H9 (cell line): Measurements from ENCODE around the gene ERC2. TPM values are rescaled to one million over a fixed set of nuclear protein-coding genes. Genes with fewer than 3 reads are reported as not detected.

Experiments
- DNase-seq: peaks from one replicate; pipeline ENCODE4 v3.0.0-alpha.2; 2017
- H2AFZ ChIP-seq: one replicate; pipeline ENCODE4 v1.6.1; 2013; ENCODE audit warnings: mild to moderate bottlenecking, low read length, control low read depth, moderate library complexity
- H2AK5ac ChIP-seq: 2 replicates; pipeline ENCODE4 v1.6.1; 2013; ENCODE audit warnings: low read length, control low read depth, mixed read lengths; ENCODE audit not compliant: insufficient read length
- H2BK120ac ChIP-seq: one replicate; pipeline ENCODE4 v1.6.1; 2013; ENCODE audit warnings: low read depth, mild to moderate bottlenecking, low read length, control low read depth, inconsistent platforms; ENCODE audit not compliant: poor library complexity, severe bottlenecking
- H2BK12ac ChIP-seq: 2 replicates; pipeline ENCODE4 v1.6.1; 2013; ENCODE audit warnings: low read length, control low read depth, mixed read lengths, low read depth; ENCODE audit not compliant: insufficient read length
- H2BK15ac ChIP-seq: 2 replicates; pipeline ENCODE4 v1.6.1; 2013; ENCODE audit warnings: low read depth, low read length, control low read depth
- H2BK20ac ChIP-seq: one replicate; pipeline ENCODE4 v1.6.1; 2013; ENCODE audit warnings: low read depth, mild to moderate bottlenecking, low read length, control low read depth, inconsistent platforms; ENCODE audit not compliant: poor library complexity, severe bottlenecking
- H2BK5ac ChIP-seq: 2 replicates; pipeline ENCODE4 v1.6.1; 2013; ENCODE audit warnings: low read length, control low read depth, mixed read lengths; ENCODE audit not compliant: insufficient read length
- H3K14ac ChIP-seq: 2 replicates; pipeline ENCODE4 v1.6.1; 2013; ENCODE audit warnings: low read length, control low read depth; ENCODE audit not compliant: insufficient read depth
- H3K18ac ChIP-seq: 2 replicates; pipeline ENCODE4 v1.6.1; 2013; ENCODE audit warnings: low read depth, mild to moderate bottlenecking, mixed read lengths, low read length, control low read depth; ENCODE audit not compliant: insufficient read length
- H3K23ac ChIP-seq: 2 replicates; pipeline ENCODE4 v1.6.1; 2013; ENCODE audit warnings: low read length, control low read depth, mixed read lengths, low read depth; ENCODE audit not compliant: insufficient read length
- H3K23me2 ChIP-seq: 2 replicates; pipeline ENCODE4 v1.6.1; 2013; ENCODE audit warnings: low read depth, mild to moderate bottlenecking, mixed read lengths, low read length, control low read depth; ENCODE audit not compliant: insufficient read length, poor library complexity, severe bottlenecking
- H3K27ac ChIP-seq: 2 replicates; pipeline ENCODE4 v1.5.1; 2013; ENCODE audit warnings: low read length, control low read depth, mixed read lengths, low read depth; ENCODE audit not compliant: insufficient read length
- H3K27me3 ChIP-seq: 2 replicates; pipeline ENCODE4 v1.6.1; 2013; ENCODE audit warnings: low read length, control low read depth, inconsistent platforms; ENCODE audit not compliant: insufficient read depth
- H3K4ac ChIP-seq: 2 replicates; pipeline ENCODE4 v1.6.1; 2013; ENCODE audit warnings: low read depth, mild to moderate bottlenecking, control low read depth, inconsistent platforms, low read length, moderate library complexity
- H3K4me1 ChIP-seq: 2 replicates; pipeline ENCODE4 v1.6.1; 2013; ENCODE audit warnings: low read length, control low read depth, inconsistent platforms; ENCODE audit not compliant: insufficient read depth
- H3K4me2 ChIP-seq: 2 replicates; pipeline ENCODE4 v1.6.1; 2013; ENCODE audit warnings: low read length, control low read depth, mixed read lengths; ENCODE audit not compliant: insufficient read length, insufficient read depth
- H3K56ac ChIP-seq: 2 replicates; pipeline ENCODE4 v1.6.1; 2013; ENCODE audit warnings: low read depth, mild to moderate bottlenecking, mixed read lengths, low read length, control low read depth; ENCODE audit not compliant: insufficient read length
- H3K79me1 ChIP-seq: 2 replicates; pipeline ENCODE4 v1.6.1; 2013; ENCODE audit warnings: low read depth, mild to moderate bottlenecking, moderate library complexity, low read length, control low read depth, inconsistent platforms; ENCODE audit not compliant: insufficient read depth, poor library complexity, severe bottlenecking
- H3K79me2 ChIP-seq: 2 replicates; pipeline ENCODE4 v1.6.1; 2013; ENCODE audit warnings: low read length, control low read depth, inconsistent platforms; ENCODE audit not compliant: insufficient read depth
- H3K9ac ChIP-seq: 2 replicates; pipeline ENCODE4 v1.6.1; 2013; ENCODE audit warnings: low read length, control low read depth, mixed read lengths; ENCODE audit not compliant: insufficient read length; ENCODE audit errors: extremely low read depth
- H3K9me3 ChIP-seq: one replicate; pipeline ENCODE4 v1.6.1; 2013; ENCODE audit warnings: low read depth, low read length, inconsistent platforms; ENCODE audit not compliant: control insufficient read depth
- H3T11ph ChIP-seq: one replicate; pipeline ENCODE4 v1.6.1; 2013; ENCODE audit warnings: mild to moderate bottlenecking, low read length, control low read depth, inconsistent platforms
- H4K20me1 ChIP-seq: one replicate; pipeline ENCODE4 v1.6.1; 2013; ENCODE audit not compliant: control insufficient read depth, insufficient read length, insufficient read depth
- H4K5ac ChIP-seq: 2 replicates; pipeline ENCODE4 v1.6.1; 2013; ENCODE audit warnings: low read depth, mild to moderate bottlenecking, mixed read lengths, low read length, control low read depth; ENCODE audit not compliant: insufficient read length
- H4K8ac ChIP-seq: replicated peaks from 2 replicates; pipeline ENCODE4 v1.6.1; 2013; ENCODE audit warnings: low read length, control low read depth, mixed read lengths, low read depth; ENCODE audit not compliant: insufficient read length
- H4K91ac ChIP-seq: 2 replicates; pipeline ENCODE4 v1.6.1; 2013; ENCODE audit warnings: low read depth, mild to moderate bottlenecking, moderate library complexity, mixed read lengths, low read length, control low read depth; ENCODE audit not compliant: insufficient read length
- H3K27ac Mint-ChIP-seq, 3 experiments: 2 replicates in 2 of 3; 3 replicates in 1 of 3; pipeline ENCODE4 v1.8.0; 2020 to 2021; ENCODE audit warnings: mixed read lengths in 3 of 3, mild to moderate bottlenecking in 1 of 3, moderate library complexity in 1 of 3
- H3K27me3 Mint-ChIP-seq: 2 replicates; pipeline ENCODE4 v1.8.0; 2021; ENCODE audit warnings: low read depth, mild to moderate bottlenecking, moderate library complexity, mixed read lengths
- H3K36me3 Mint-ChIP-seq, 3 experiments: 2 replicates in 2 of 3; 3 replicates in 1 of 3; pipeline ENCODE4 v1.8.0; 2020 to 2021; ENCODE audit warnings: low read depth in 3 of 3, mixed read lengths in 3 of 3; ENCODE audit not compliant: insufficient read depth in 1 of 3
- H3K4me1 Mint-ChIP-seq, 2 experiments: 2 replicates each; pipeline ENCODE4 v1.8.0; 2020; ENCODE audit warnings: mixed read lengths in 2 of 2
- H3K4me3 Mint-ChIP-seq, 2 experiments: 2 replicates in 1 of 2; 3 replicates in 1 of 2; pipeline ENCODE4 v1.8.0; 2020 to 2021; ENCODE audit warnings: mild to moderate bottlenecking in 2 of 2, mixed read lengths in 2 of 2, moderate library complexity in 1 of 2
- H3K9me3 Mint-ChIP-seq, 2 experiments: 2 replicates in 1 of 2; 3 replicates in 1 of 2; pipeline ENCODE4 v1.8.0; 2020; ENCODE audit warnings: mild to moderate bottlenecking in 2 of 2, mixed read lengths in 2 of 2, moderate library complexity in 1 of 2
- WGBS: extraction: QIAGEN DNeasy Blood & Tissue Kit; methylation state at CpG from one replicate; pipeline ENCODE4 v1.1.7; 2013; ENCODE audit warnings: missing lambda C conversion rate, low lambda C conversion rate, mixed read lengths; ENCODE audit not compliant: insufficient read length; ENCODE audit errors: extremely low coverage; 5-methylcytosine and 5-hydroxymethylcytosine counted together
- total RNA-seq: library from RNA; stranded (reverse); gene quantifications from 2 replicates; pipeline ENCODE4 v1.2.1, GENCODE V29; 2021
- TF ChIP-seq, protein P1 (sequence below): fragments of 200-600 bp; sonication (generic); conservative IDR thresholded peaks from 3 replicates; pipeline ENCODE4 v1.8.0; 2021; ENCODE audit warnings: antibody characterized with exemption, mild to moderate bottlenecking

The ERC2 gene
- total RNA-seq, 1 experiment from 2014 or later: 15.4 TPM

- no peak overlapping the region for H3K27ac ChIP-seq
- H2BK5ac ChIP-seq: no peak overlapping the region
- Mint-ChIP-seq H3K36me3 (0 out of 7 replicates have a peak, but pooled peaks cover 0 to 2% (median 0%) of the 10 kb centered on the region in 3 experiments), H3K4me3 (peak overlapping the region; percentile 78 to 87), H3K9me3 (peaks cover 0 to 5% of the 10 kb centered on the region in 2 experiments; a peak in 3 of 5 replicates), H3K4me1 (peaks cover 45 to 50% of the 10 kb centered on the region in 2 experiments), H3K27ac (no peak overlapping the region; a peak in 1 of 7 replicates), H3K27me3 (peaks cover 97% of the 10 kb centered on the region)
- H4K91ac ChIP-seq: no peak overlapping the region
- no CpG with 5 or more reads among the region's 40 CpGs for WGBS
- no peak overlapping the region for H3K56ac ChIP-seq
- H3K18ac ChIP-seq: no peak overlapping the region
- H3K79me1 ChIP-seq: no peaks in the 10 kb centered on the region
- H4K5ac ChIP-seq: no peak overlapping the region
- peaks cover 2% of the 10 kb centered on the region; the same call in 1 of the 2 replicates for H3K4me1 ChIP-seq
- no peak overlapping the region for H2BK120ac ChIP-seq
- TF ChIP-seq, protein P1, sequence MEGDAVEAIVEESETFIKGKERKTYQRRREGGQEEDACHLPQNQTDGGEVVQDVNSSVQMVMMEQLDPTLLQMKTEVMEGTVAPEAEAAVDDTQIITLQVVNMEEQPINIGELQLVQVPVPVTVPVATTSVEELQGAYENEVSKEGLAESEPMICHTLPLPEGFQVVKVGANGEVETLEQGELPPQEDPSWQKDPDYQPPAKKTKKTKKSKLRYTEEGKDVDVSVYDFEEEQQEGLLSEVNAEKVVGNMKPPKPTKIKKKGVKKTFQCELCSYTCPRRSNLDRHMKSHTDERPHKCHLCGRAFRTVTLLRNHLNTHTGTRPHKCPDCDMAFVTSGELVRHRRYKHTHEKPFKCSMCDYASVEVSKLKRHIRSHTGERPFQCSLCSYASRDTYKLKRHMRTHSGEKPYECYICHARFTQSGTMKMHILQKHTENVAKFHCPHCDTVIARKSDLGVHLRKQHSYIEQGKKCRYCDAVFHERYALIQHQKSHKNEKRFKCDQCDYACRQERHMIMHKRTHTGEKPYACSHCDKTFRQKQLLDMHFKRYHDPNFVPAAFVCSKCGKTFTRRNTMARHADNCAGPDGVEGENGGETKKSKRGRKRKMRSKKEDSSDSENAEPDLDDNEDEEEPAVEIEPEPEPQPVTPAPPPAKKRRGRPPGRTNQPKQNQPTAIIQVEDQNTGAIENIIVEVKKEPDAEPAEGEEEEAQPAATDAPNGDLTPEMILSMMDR: no peak
- no peaks in the 10 kb centered on the region for H3K9me3 ChIP-seq
- H3K4me2 ChIP-seq: peak overlapping the region; percentile 70
- no peak overlapping the region for H2BK20ac ChIP-seq
- H3K79me2 ChIP-seq: no peaks in the 10 kb centered on the region
- H3K27me3 ChIP-seq: peaks cover 51% of the 10 kb centered on the region; the same call in 1 of the 2 replicates
- H3K23me2 ChIP-seq: peaks cover 63% of the 10 kb centered on the region
- H3K4ac ChIP-seq: no peak overlapping the region
- H3K23ac ChIP-seq: no peak overlapping the region
- H4K20me1 ChIP-seq: no peaks in the 10 kb centered on the region
- H3T11ph ChIP-seq: no peak overlapping the region
- H3K14ac ChIP-seq: no peak overlapping the region
- H2AFZ ChIP-seq: no peak overlapping the region
- DNase-seq: peak; percentile 38
- H4K8ac ChIP-seq: no peak overlapping the region
- H2BK12ac ChIP-seq: no peak overlapping the region
- no peak overlapping the region for H2AK5ac ChIP-seq
- no peak overlapping the region for H2BK15ac ChIP-seq
- no peak overlapping the region for H3K9ac ChIP-seq
These were observed 984.8 kb downstream of the ERC2 start for GRCh38 chr3:55483196-55484095.
